T-helper 1 cell treated with Interleukin-12 subunit alpha and Interleukin-12 subunit beta and Interleukin-4 antibody, amounts not matched to agents 30 μg/mL and 1 μg/mL, for 36 hours (primary cell): ENCODE measurements around the gene PACSIN2.
A peak's percentile ranks its signal among the peaks of the same experiment; 100 is the strongest.

ENCODE experiments used
- H3K27ac Mint-ChIP-seq: one replicate; pipeline ENCODE4 v1.8.0; 2021; ENCODE audit warnings: mild to moderate bottlenecking, mixed read lengths
- H3K27me3 Mint-ChIP-seq: one replicate; pipeline ENCODE4 v1.8.0; 2021; ENCODE audit warnings: low read depth, mixed read lengths
- H3K36me3 Mint-ChIP-seq: one replicate; pipeline ENCODE4 v1.8.0; 2021; ENCODE audit warnings: low read depth, mixed read lengths
- H3K4me1 Mint-ChIP-seq: one replicate; pipeline ENCODE4 v1.8.0; 2021; ENCODE audit warnings: low read depth, mixed read lengths
- H3K4me3 Mint-ChIP-seq: one replicate; pipeline ENCODE4 v1.8.0; 2021; ENCODE audit warnings: mild to moderate bottlenecking, moderate library complexity, mixed read lengths
- H3K9me3 Mint-ChIP-seq: one replicate; pipeline ENCODE4 v1.8.0; 2021; ENCODE audit warnings: mixed read lengths

PACSIN2 gene

GRCh38 chr22:42902875-42903510 lies 112.0 kb downstream of the PACSIN2 start:
- H3K4me3 Mint-ChIP-seq = no peak overlapping the region
- H3K27ac Mint-ChIP-seq = no peak overlapping the region
- no peaks in the 10 kb centered on the region for H3K27me3 Mint-ChIP-seq
- H3K9me3 Mint-ChIP-seq = no peaks in the 10 kb centered on the region
- no peaks in the 10 kb centered on the region for H3K36me3 Mint-ChIP-seq
- no peaks in the 10 kb centered on the region for H3K4me1 Mint-ChIP-seq

GRCh38 chr22:42901790-42902508 lies 113.0 kb downstream of the PACSIN2 start:
- Mint-ChIP-seq H3K27ac (no peak overlapping the region), H3K4me1 (peaks cover 4% of the 10 kb centered on the region)

GRCh38 chr22:42897960-42898359 lies 117.0 kb downstream of the PACSIN2 start:
- Mint-ChIP-seq H3K4me1 (peaks cover 34% of the 10 kb centered on the region), H3K4me3 (no peak overlapping the region), H3K27me3 (no peaks in the 10 kb centered on the region), H3K27ac (no peak overlapping the region), H3K9me3 (no peaks in the 10 kb centered on the region), H3K36me3 (no peaks in the 10 kb centered on the region)

More at GRCh38 chr22:42901790-42902508, 113.0 kb downstream of the PACSIN2 start:
- Mint-ChIP-seq H3K36me3 (no peaks in the 10 kb centered on the region), H3K27me3 (no peaks in the 10 kb centered on the region), H3K9me3 (no peaks in the 10 kb centered on the region), H3K4me3 (no peak overlapping the region)

- Mint-ChIP-seq H3K4me3 (no peak overlapping the region), H3K4me1 (peaks cover 34% of the 10 kb centered on the region), H3K27ac (peak overlapping the region; percentile 85)
Measured at GRCh38 chr22:42895541-42895981, 119.4 kb downstream of the PACSIN2 start.

GRCh38 chr22:42895087-42895486 lies 119.9 kb downstream of the PACSIN2 start:
- peak overlapping the region; percentile 6 for H3K4me3 Mint-ChIP-seq
- H3K4me1 Mint-ChIP-seq = peaks cover 34% of the 10 kb centered on the region
- peak overlapping the region; percentile 85 for H3K27ac Mint-ChIP-seq
- no peaks in the 10 kb centered on the region for H3K9me3 Mint-ChIP-seq
- H3K27me3 Mint-ChIP-seq = no peaks in the 10 kb centered on the region
- H3K36me3 Mint-ChIP-seq = no peaks in the 10 kb centered on the region

More at GRCh38 chr22:42895541-42895981, 119.4 kb downstream of the PACSIN2 start:
- Mint-ChIP-seq H3K36me3 (no peaks in the 10 kb centered on the region), H3K9me3 (no peaks in the 10 kb centered on the region), H3K27me3 (no peaks in the 10 kb centered on the region)

GRCh38 chr22:42893371-42894150 lies 121.4 kb downstream of the PACSIN2 start:
- no peak overlapping the region for H3K4me3 Mint-ChIP-seq
- no peak overlapping the region for H3K27ac Mint-ChIP-seq
- peaks cover 46% of the 10 kb centered on the region for H3K4me1 Mint-ChIP-seq
- peaks cover 7% of the 10 kb centered on the region for H3K36me3 Mint-ChIP-seq
- no peaks in the 10 kb centered on the region for H3K9me3 Mint-ChIP-seq
- no peaks in the 10 kb centered on the region for H3K27me3 Mint-ChIP-seq

GRCh38 chr22:42892571-42893316 lies 122.2 kb downstream of the PACSIN2 start:
- H3K4me1 Mint-ChIP-seq = peaks cover 52% of the 10 kb centered on the region
- no peak overlapping the region for H3K4me3 Mint-ChIP-seq
- H3K27ac Mint-ChIP-seq = no peak overlapping the region
- H3K9me3 Mint-ChIP-seq = no peaks in the 10 kb centered on the region
- H3K36me3 Mint-ChIP-seq = peaks cover 10% of the 10 kb centered on the region
- no peaks in the 10 kb centered on the region for H3K27me3 Mint-ChIP-seq

GRCh38 chr22:42892156-42892555 lies 122.8 kb downstream of the PACSIN2 start:
- no peak overlapping the region for H3K4me3 Mint-ChIP-seq
- H3K9me3 Mint-ChIP-seq = no peaks in the 10 kb centered on the region
- no peaks in the 10 kb centered on the region for H3K27me3 Mint-ChIP-seq
- H3K27ac Mint-ChIP-seq = no peak overlapping the region
- H3K4me1 Mint-ChIP-seq = peaks cover 49% of the 10 kb centered on the region
- peaks cover 10% of the 10 kb centered on the region for H3K36me3 Mint-ChIP-seq

- no peak overlapping the region for H3K4me3 Mint-ChIP-seq
- peaks cover 10% of the 10 kb centered on the region for H3K36me3 Mint-ChIP-seq
- no peak overlapping the region for H3K27ac Mint-ChIP-seq
- peaks cover 47% of the 10 kb centered on the region for H3K4me1 Mint-ChIP-seq
- H3K27me3 Mint-ChIP-seq = no peaks in the 10 kb centered on the region
- H3K9me3 Mint-ChIP-seq = no peaks in the 10 kb centered on the region
Measured at GRCh38 chr22:42891696-42892095, 123.3 kb downstream of the PACSIN2 start.

- Mint-ChIP-seq H3K9me3 (no peaks in the 10 kb centered on the region), H3K4me1 (peaks cover 40% of the 10 kb centered on the region), H3K4me3 (no peak overlapping the region), H3K36me3 (peaks cover 10% of the 10 kb centered on the region), H3K27me3 (no peaks in the 10 kb centered on the region), H3K27ac (peak overlapping the region; percentile 41)
Measured at GRCh38 chr22:42891008-42891407, 123.9 kb downstream of the PACSIN2 start.

GRCh38 chr22:42889304-42889703 lies 125.6 kb downstream of the PACSIN2 start:
- H3K36me3 Mint-ChIP-seq = peaks cover 10% of the 10 kb centered on the region
- H3K4me3 Mint-ChIP-seq = peak overlapping the region; percentile 45
- peaks cover 24% of the 10 kb centered on the region for H3K4me1 Mint-ChIP-seq
- no peaks in the 10 kb centered on the region for H3K9me3 Mint-ChIP-seq
- H3K27ac Mint-ChIP-seq = peak overlapping the region; percentile 72
- H3K27me3 Mint-ChIP-seq = no peaks in the 10 kb centered on the region

GRCh38 chr22:42887523-42888507 lies 127.1 kb downstream of the PACSIN2 start:
- no peak overlapping the region for H3K4me3 Mint-ChIP-seq
- peaks cover 16% of the 10 kb centered on the region for H3K36me3 Mint-ChIP-seq
- peak overlapping the region; percentile 31 for H3K27ac Mint-ChIP-seq
- no peaks in the 10 kb centered on the region for H3K27me3 Mint-ChIP-seq
- peaks cover 18% of the 10 kb centered on the region for H3K4me1 Mint-ChIP-seq
- H3K9me3 Mint-ChIP-seq = no peaks in the 10 kb centered on the region

- H3K4me1 Mint-ChIP-seq = peaks cover 18% of the 10 kb centered on the region
- no peaks in the 10 kb centered on the region for H3K27me3 Mint-ChIP-seq
- no peaks in the 10 kb centered on the region for H3K9me3 Mint-ChIP-seq
- H3K4me3 Mint-ChIP-seq = no peak overlapping the region
- H3K36me3 Mint-ChIP-seq = peaks cover 17% of the 10 kb centered on the region
- peak overlapping the region; percentile 31 for H3K27ac Mint-ChIP-seq
Measured at GRCh38 chr22:42887120-42887519, 127.8 kb downstream of the PACSIN2 start.
